H9 (cell line): ENCODE data around the gene FOXQ1. TPM values are rescaled to one million over a fixed set of nuclear protein-coding genes. Genes with fewer than 3 reads are reported as not detected.
A peak's percentile ranks its signal among the peaks of the same experiment; 100 is the strongest.

Source experiments
- DNase-seq: peaks from one replicate; pipeline ENCODE4 v3.0.0-alpha.2; 2017
- H2AFZ ChIP-seq: one replicate; pipeline ENCODE4 v1.6.1; 2013; ENCODE audit warnings: mild to moderate bottlenecking, low read length, control low read depth, moderate library complexity
- H2AK5ac ChIP-seq: 2 replicates; pipeline ENCODE4 v1.6.1; 2013; ENCODE audit warnings: low read length, control low read depth, mixed read lengths; ENCODE audit not compliant: insufficient read length
- H2BK120ac ChIP-seq: one replicate; pipeline ENCODE4 v1.6.1; 2013; ENCODE audit warnings: low read depth, mild to moderate bottlenecking, low read length, control low read depth, inconsistent platforms; ENCODE audit not compliant: poor library complexity, severe bottlenecking
- H2BK12ac ChIP-seq: 2 replicates; pipeline ENCODE4 v1.6.1; 2013; ENCODE audit warnings: low read length, control low read depth, mixed read lengths, low read depth; ENCODE audit not compliant: insufficient read length
- H2BK15ac ChIP-seq: 2 replicates; pipeline ENCODE4 v1.6.1; 2013; ENCODE audit warnings: low read depth, low read length, control low read depth
- H2BK20ac ChIP-seq: one replicate; pipeline ENCODE4 v1.6.1; 2013; ENCODE audit warnings: low read depth, mild to moderate bottlenecking, low read length, control low read depth, inconsistent platforms; ENCODE audit not compliant: poor library complexity, severe bottlenecking
- H2BK5ac ChIP-seq: 2 replicates; pipeline ENCODE4 v1.6.1; 2013; ENCODE audit warnings: low read length, control low read depth, mixed read lengths; ENCODE audit not compliant: insufficient read length
- H3K14ac ChIP-seq: 2 replicates; pipeline ENCODE4 v1.6.1; 2013; ENCODE audit warnings: low read length, control low read depth; ENCODE audit not compliant: insufficient read depth
- H3K18ac ChIP-seq: 2 replicates; pipeline ENCODE4 v1.6.1; 2013; ENCODE audit warnings: low read depth, mild to moderate bottlenecking, mixed read lengths, low read length, control low read depth; ENCODE audit not compliant: insufficient read length
- H3K23ac ChIP-seq: 2 replicates; pipeline ENCODE4 v1.6.1; 2013; ENCODE audit warnings: low read length, control low read depth, mixed read lengths, low read depth; ENCODE audit not compliant: insufficient read length
- H3K23me2 ChIP-seq: 2 replicates; pipeline ENCODE4 v1.6.1; 2013; ENCODE audit warnings: low read depth, mild to moderate bottlenecking, mixed read lengths, low read length, control low read depth; ENCODE audit not compliant: insufficient read length, poor library complexity, severe bottlenecking
- H3K27ac ChIP-seq: 2 replicates; pipeline ENCODE4 v1.5.1; 2013; ENCODE audit warnings: low read length, control low read depth, mixed read lengths, low read depth; ENCODE audit not compliant: insufficient read length
- H3K27me3 ChIP-seq: 2 replicates; pipeline ENCODE4 v1.6.1; 2013; ENCODE audit warnings: low read length, control low read depth, inconsistent platforms; ENCODE audit not compliant: insufficient read depth
- H3K4ac ChIP-seq: 2 replicates; pipeline ENCODE4 v1.6.1; 2013; ENCODE audit warnings: low read depth, mild to moderate bottlenecking, control low read depth, inconsistent platforms, low read length, moderate library complexity
- H3K4me1 ChIP-seq: 2 replicates; pipeline ENCODE4 v1.6.1; 2013; ENCODE audit warnings: low read length, control low read depth, inconsistent platforms; ENCODE audit not compliant: insufficient read depth
- H3K4me2 ChIP-seq: 2 replicates; pipeline ENCODE4 v1.6.1; 2013; ENCODE audit warnings: low read length, control low read depth, mixed read lengths; ENCODE audit not compliant: insufficient read length, insufficient read depth
- H3K56ac ChIP-seq: 2 replicates; pipeline ENCODE4 v1.6.1; 2013; ENCODE audit warnings: low read depth, mild to moderate bottlenecking, mixed read lengths, low read length, control low read depth; ENCODE audit not compliant: insufficient read length
- H3K79me1 ChIP-seq: 2 replicates; pipeline ENCODE4 v1.6.1; 2013; ENCODE audit warnings: low read depth, mild to moderate bottlenecking, moderate library complexity, low read length, control low read depth, inconsistent platforms; ENCODE audit not compliant: insufficient read depth, poor library complexity, severe bottlenecking
- H3K79me2 ChIP-seq: 2 replicates; pipeline ENCODE4 v1.6.1; 2013; ENCODE audit warnings: low read length, control low read depth, inconsistent platforms; ENCODE audit not compliant: insufficient read depth
- H3K9ac ChIP-seq: 2 replicates; pipeline ENCODE4 v1.6.1; 2013; ENCODE audit warnings: low read length, control low read depth, mixed read lengths; ENCODE audit not compliant: insufficient read length; ENCODE audit errors: extremely low read depth
- H3K9me3 ChIP-seq: one replicate; pipeline ENCODE4 v1.6.1; 2013; ENCODE audit warnings: low read depth, low read length, inconsistent platforms; ENCODE audit not compliant: control insufficient read depth
- H3T11ph ChIP-seq: one replicate; pipeline ENCODE4 v1.6.1; 2013; ENCODE audit warnings: mild to moderate bottlenecking, low read length, control low read depth, inconsistent platforms
- H4K20me1 ChIP-seq: one replicate; pipeline ENCODE4 v1.6.1; 2013; ENCODE audit not compliant: control insufficient read depth, insufficient read length, insufficient read depth
- H4K5ac ChIP-seq: 2 replicates; pipeline ENCODE4 v1.6.1; 2013; ENCODE audit warnings: low read depth, mild to moderate bottlenecking, mixed read lengths, low read length, control low read depth; ENCODE audit not compliant: insufficient read length
- H4K8ac ChIP-seq: replicated peaks from 2 replicates; pipeline ENCODE4 v1.6.1; 2013; ENCODE audit warnings: low read length, control low read depth, mixed read lengths, low read depth; ENCODE audit not compliant: insufficient read length
- H4K91ac ChIP-seq: 2 replicates; pipeline ENCODE4 v1.6.1; 2013; ENCODE audit warnings: low read depth, mild to moderate bottlenecking, moderate library complexity, mixed read lengths, low read length, control low read depth; ENCODE audit not compliant: insufficient read length
- H3K27ac Mint-ChIP-seq, 3 experiments: 2 replicates in 2 of 3; 3 replicates in 1 of 3; pipeline ENCODE4 v1.8.0; 2020 to 2021; ENCODE audit warnings: mixed read lengths in 3 of 3, mild to moderate bottlenecking in 1 of 3, moderate library complexity in 1 of 3
- H3K27me3 Mint-ChIP-seq: 2 replicates; pipeline ENCODE4 v1.8.0; 2021; ENCODE audit warnings: low read depth, mild to moderate bottlenecking, moderate library complexity, mixed read lengths
- H3K36me3 Mint-ChIP-seq, 3 experiments: 2 replicates in 2 of 3; 3 replicates in 1 of 3; pipeline ENCODE4 v1.8.0; 2020 to 2021; ENCODE audit warnings: low read depth in 3 of 3, mixed read lengths in 3 of 3; ENCODE audit not compliant: insufficient read depth in 1 of 3
- H3K4me1 Mint-ChIP-seq, 2 experiments: 2 replicates each; pipeline ENCODE4 v1.8.0; 2020; ENCODE audit warnings: mixed read lengths in 2 of 2
- H3K4me3 Mint-ChIP-seq, 2 experiments: 2 replicates in 1 of 2; 3 replicates in 1 of 2; pipeline ENCODE4 v1.8.0; 2020 to 2021; ENCODE audit warnings: mild to moderate bottlenecking in 2 of 2, mixed read lengths in 2 of 2, moderate library complexity in 1 of 2
- H3K9me3 Mint-ChIP-seq, 2 experiments: 2 replicates in 1 of 2; 3 replicates in 1 of 2; pipeline ENCODE4 v1.8.0; 2020; ENCODE audit warnings: mild to moderate bottlenecking in 2 of 2, mixed read lengths in 2 of 2, moderate library complexity in 1 of 2
- CTCF ChIP-seq: fragments of 200-600 bp; sonication (generic); conservative IDR thresholded peaks from 3 replicates; pipeline ENCODE4 v1.8.0; 2021; ENCODE audit warnings: antibody characterized with exemption, mild to moderate bottlenecking
- WGBS: extraction: QIAGEN DNeasy Blood & Tissue Kit; methylation state at CpG from one replicate; pipeline ENCODE4 v1.1.7; 2013; ENCODE audit warnings: missing lambda C conversion rate, low lambda C conversion rate, mixed read lengths; ENCODE audit not compliant: insufficient read length; ENCODE audit errors: extremely low coverage; 5-methylcytosine and 5-hydroxymethylcytosine counted together
- total RNA-seq: library from RNA; stranded (reverse); gene quantifications from 2 replicates; pipeline ENCODE4 v1.2.1, GENCODE V29; 2021

Gene FOXQ1
- total RNA-seq, 1 experiment from 2014 or later = 0.15 TPM

- H2BK15ac ChIP-seq = no peak overlapping the region
- peak overlapping the region in 1 of 3 experiments; percentile 89; a peak in 1 of 7 replicates for H3K27ac Mint-ChIP-seq
- no peak overlapping the region for H3K4ac ChIP-seq
- peak; percentile 77 for DNase-seq
- H3K9me3 ChIP-seq = peaks cover 6% of the 10 kb centered on the region
- no peak overlapping the region for H2BK12ac ChIP-seq
- H4K8ac ChIP-seq = no peak overlapping the region
- TF ChIP-seq CTCF = no peak
- no peak overlapping the region for H4K91ac ChIP-seq
- H3K27me3 Mint-ChIP-seq = peaks cover 38% of the 10 kb centered on the region
- no peaks in the 10 kb centered on the region for H3K27me3 ChIP-seq
- no peaks in the 10 kb centered on the region for H3K79me1 ChIP-seq
- H3K36me3 Mint-ChIP-seq = peaks cover 28 to 39% (median 30%) of the 10 kb centered on the region in 3 experiments
- no peak overlapping the region for H2BK120ac ChIP-seq
- peaks cover 13 to 29% of the 10 kb centered on the region in 2 experiments for H3K4me1 Mint-ChIP-seq
- H2BK5ac ChIP-seq = no peak overlapping the region
- peaks cover 48 to 50% of the 10 kb centered on the region in 2 experiments for H3K9me3 Mint-ChIP-seq
- peak overlapping the region; percentile 75 for H3K27ac ChIP-seq
- no peaks in the 10 kb centered on the region for H3K23me2 ChIP-seq
- H3K23ac ChIP-seq = no peak overlapping the region
- no peak overlapping the region for H3K18ac ChIP-seq
- H2AFZ ChIP-seq = no peak overlapping the region
- H2BK20ac ChIP-seq = no peak overlapping the region
- H3K56ac ChIP-seq = no peak overlapping the region
- no peak overlapping the region for H2AK5ac ChIP-seq
- H3K4me2 ChIP-seq = peak overlapping the region; percentile 7
- no peak overlapping the region for H3K14ac ChIP-seq
- no peak overlapping the region for H3T11ph ChIP-seq
- no peaks in the 10 kb centered on the region for H3K79me2 ChIP-seq
- H4K20me1 ChIP-seq = no peaks in the 10 kb centered on the region
- WGBS = no CpG with 5 or more reads among the region's 1 CpG
- peaks cover 9% of the 10 kb centered on the region for H3K4me1 ChIP-seq
- H3K4me3 Mint-ChIP-seq = no peak overlapping the region; a peak in 1 of 5 replicates
- no peak overlapping the region for H4K5ac ChIP-seq
- H3K9ac ChIP-seq = no peak overlapping the region
Observed at GRCh38 chr6:1348675-1349074, 36.8 kb downstream of the FOXQ1 start.
